GM18861 (cell line): ENCODE data around the gene CALHM4.
A peak's percentile ranks its signal among the peaks of the same experiment; 100 is the strongest.

ENCODE experiments used
- ATAC-seq: cut with Tn5 transposase; IDR thresholded peaks from one replicate; pipeline ENCODE4 v1.9.1; 2021; ENCODE audit not compliant: unreplicated experiment

Gene CALHM4

GRCh38 chr6:116536216-116536621 is 17.3 kb upstream of the CALHM4 start:
- peak; percentile 50 for ATAC-seq

DNA sequence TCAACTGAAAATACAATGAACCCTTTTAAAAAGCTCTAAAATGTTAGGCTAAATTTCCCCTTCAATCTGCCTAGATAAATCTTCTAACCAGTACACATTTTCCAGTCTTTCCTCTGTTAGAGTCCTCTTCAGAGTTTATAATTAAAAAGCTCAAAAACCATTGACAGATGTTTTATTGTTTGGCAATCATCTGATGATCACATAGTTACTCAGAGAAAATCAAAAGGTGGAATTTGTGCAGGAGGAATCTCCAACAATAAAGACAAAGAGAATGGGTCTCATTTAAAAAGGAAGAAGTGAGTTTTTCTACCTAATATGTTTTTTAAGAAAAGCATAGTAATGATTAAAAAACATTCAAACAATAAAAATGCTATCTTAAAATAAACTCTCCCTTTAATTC is 11.1 kb upstream of the CALHM4 start:
- no peak for ATAC-seq

DNA sequence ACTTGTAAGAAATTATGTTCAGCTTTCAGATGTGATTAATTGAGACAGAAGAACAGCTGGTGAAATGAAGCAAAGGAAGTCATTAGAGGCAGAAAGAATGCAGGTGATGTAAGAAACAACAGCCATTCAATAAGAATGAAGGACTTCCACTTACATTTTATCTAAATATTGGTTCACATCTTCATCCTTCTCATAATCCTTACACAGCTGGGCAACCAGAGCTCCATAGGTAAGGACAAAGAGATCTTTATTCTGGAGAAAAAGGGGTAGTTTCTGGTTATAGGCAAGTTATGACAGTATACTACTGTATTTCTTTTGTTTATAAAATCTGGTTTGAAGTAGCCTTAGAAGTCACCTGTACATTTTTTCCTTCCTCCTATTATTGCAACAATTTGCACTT is 10.4 kb upstream of the CALHM4 start:
- ATAC-seq = no peak

GRCh38 chr6:116545651-116546050 is 7.9 kb upstream of the CALHM4 start, which contains the start of gene TRAPPC3L:
TRAPPC3L (minus strand) TSS chr6:116545684; CDS start chr6:116545514, 170 bp downstream.
- no peak for ATAC-seq

GRCh38 chr6:116547358-116547757 is 6.2 kb upstream of the CALHM4 start:
- ATAC-seq = no peak

DNA sequence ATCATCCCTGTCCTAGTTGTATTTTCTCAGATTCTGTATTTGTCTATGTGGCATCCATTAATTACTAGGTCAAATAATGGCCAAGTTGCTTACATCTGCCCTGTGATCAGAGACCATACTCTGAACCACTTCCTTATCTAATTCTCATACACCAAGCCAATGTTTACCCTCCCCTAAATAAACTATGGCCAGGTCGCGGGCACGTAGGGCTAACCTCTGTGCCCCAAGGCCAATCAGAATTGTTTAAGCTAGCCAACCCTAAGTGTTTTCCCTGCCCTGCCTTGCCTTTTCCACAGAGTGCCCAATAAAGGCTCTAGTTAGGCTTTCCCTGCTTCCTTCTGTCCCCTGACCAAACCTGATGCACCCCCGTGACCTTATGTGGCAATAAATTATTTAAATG is 2.8 kb upstream of the CALHM4 start:
- ATAC-seq = no peak

GRCh38 chr6:116556065-116556464 is 2.5 kb downstream of the CALHM4 start:
- no peak for ATAC-seq

- no peak for ATAC-seq
These were observed 3.4 kb downstream of the CALHM4 start for GRCh38 chr6:116556814-116557415.

DNA sequence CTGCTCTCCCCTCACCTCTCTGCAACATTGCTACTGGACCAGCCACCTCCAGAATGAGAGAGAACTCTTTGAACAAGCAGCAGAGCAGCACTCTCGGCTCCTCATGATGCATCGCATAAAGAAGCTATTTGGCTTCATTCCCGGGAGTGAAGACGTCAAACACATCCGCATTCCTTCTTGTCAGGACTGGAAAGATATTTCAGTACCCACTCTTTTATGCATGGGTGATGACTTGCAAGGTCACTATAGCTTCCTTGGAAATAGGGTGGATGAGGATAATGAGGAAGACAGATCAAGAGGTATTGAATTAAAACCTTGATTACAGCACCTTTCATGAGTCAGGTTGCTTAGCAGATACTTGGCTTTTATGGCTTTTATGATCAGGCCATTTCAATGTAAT is 4.3 kb downstream of the CALHM4 start:
- no peak for ATAC-seq

GRCh38 chr6:116560130-116560529 is 6.6 kb downstream of the CALHM4 start:
- ATAC-seq = no peak

- peak; percentile 77 for ATAC-seq
These were observed 7.9 kb downstream of the CALHM4 start for GRCh38 chr6:116561377-116562018.

DNA sequence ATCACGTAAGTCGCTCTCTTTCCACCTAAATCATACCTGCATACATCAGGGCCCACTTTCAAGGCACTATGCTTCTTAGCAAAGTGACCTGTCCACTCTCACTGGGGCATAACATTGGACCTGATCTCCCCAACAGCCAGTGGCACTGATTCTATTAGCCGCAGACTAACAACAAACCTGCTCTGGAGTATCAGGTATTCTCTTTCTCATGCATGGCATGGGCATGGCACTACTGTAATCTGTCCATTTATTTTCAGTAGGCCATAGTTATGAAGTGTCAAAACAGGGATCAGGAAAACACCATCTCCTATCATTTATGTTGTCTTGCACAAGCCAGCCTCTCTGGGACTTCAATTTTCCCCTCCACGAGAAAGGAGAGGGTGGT is 8.5 kb downstream of the CALHM4 start:
- no peak for ATAC-seq

DNA sequence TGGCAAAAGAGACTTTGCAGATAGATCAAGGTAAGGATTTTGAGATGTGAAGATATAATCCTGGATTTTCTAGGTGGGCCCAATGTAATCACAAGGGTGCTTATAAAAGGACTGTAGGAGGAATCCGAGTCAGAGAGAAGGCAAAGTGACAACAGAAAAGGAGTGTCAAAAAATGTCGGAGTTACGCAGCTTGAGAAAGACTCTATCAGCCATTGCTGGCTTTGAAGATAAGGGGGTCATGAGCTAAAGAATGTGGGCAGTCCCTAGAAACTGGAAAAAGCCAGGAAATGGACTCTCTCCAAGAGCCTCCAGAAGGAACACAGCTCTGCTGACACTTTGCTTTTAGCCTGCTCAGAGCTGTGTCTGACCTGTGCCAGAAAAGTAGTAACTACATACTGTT is 9.1 kb downstream of the CALHM4 start:
- no peak for ATAC-seq

- ATAC-seq = no peak
These were observed 10.3 kb downstream of the CALHM4 start for GRCh38 chr6:116563830-116564229.

GRCh38 chr6:116564311-116564710 is 10.8 kb downstream of the CALHM4 start:
- no peak for ATAC-seq

DNA sequence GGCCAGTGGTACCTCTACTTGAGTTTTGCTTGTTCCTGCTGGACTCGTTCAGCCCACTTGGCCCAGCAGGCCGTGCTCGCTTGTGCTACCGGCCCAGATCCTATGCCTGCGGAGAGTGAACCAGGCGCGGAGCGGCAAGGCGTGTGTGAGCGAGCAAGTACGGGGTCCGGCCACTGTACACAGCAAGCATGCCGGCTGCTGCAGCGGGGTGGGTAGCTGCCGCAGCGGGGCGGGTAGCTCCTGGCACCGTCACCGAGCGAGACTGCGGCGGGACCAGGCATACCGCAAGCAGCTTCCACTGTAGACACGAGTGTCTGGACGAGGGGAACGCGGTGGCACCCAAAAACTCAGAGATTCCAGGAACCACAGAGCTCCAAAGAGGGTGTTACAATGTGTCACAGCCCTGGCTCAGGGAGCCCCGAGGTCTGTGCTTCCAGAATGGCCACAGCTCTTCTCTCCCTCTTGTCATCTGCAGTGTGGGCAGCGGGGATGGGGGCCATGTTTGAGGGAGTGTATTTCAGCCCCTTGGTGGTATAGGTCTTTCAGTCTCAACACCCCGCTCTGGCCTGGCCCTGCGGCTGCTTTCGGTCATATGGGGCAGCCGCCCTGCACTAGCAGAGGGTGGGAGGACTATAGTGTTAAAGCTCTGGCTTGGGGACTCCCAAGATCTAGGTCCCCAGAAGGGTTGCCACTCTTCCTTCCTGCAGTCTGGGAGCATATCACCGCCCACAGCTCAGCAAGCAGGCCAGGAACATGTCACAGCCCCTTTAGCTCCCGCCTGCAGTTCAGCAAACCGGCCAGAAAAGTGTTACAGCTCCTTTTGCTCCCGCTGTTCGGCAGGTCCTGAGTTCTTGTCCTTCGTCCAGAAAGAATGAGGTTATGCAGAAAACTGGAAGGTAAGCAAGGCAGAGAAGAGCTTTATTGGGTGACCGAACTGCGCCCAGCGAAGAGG is 11.6 kb downstream of the CALHM4 start:
- ATAC-seq = no peak

GRCh38 chr6:116568111-116568510 is 14.6 kb downstream of the CALHM4 start:
- ATAC-seq = no peak

- ATAC-seq = no peak
These were observed 15.5 kb downstream of the CALHM4 start for GRCh38 chr6:116568821-116569755.

GRCh38 chr6:116570856-116571682 is 17.5 kb downstream of the CALHM4 start, which contains the start of gene RWDD1:
RWDD1 (plus strand) TSS chr6:116571504; CDS start chr6:116571583, 79 bp downstream.
- ATAC-seq = peak; percentile 92

- no peak for ATAC-seq
These were observed 18.1 kb downstream of the CALHM4 start for GRCh38 chr6:116571683-116572000.
